COLO829 (cell line): ENCODE data around the gene APOBEC3H.

Experiments
- DNase-seq: peaks from one replicate; pipeline ENCODE4 v3.0.0; 2012; ENCODE audit warnings: low spot score

APOBEC3H gene

GRCh38 chr22:39135092-39135896 is 38.2 kb downstream of the APOBEC3H start:
- no peak for DNase-seq

- DNase-seq, result no peak
Observed at GRCh38 chr22:39136317-39136716, 39.3 kb downstream of the APOBEC3H start.

- DNase-seq, result no peak
Observed at GRCh38 chr22:39138357-39138997, 41.4 kb downstream of the APOBEC3H start.

- DNase-seq, result no peak
Observed at GRCh38 chr22:39139933-39140332, 42.9 kb downstream of the APOBEC3H start.

GRCh38 chr22:39142088-39142680 is 45.1 kb downstream of the APOBEC3H start:
- no peak for DNase-seq

GRCh38 chr22:39144101-39144767 is 47.2 kb downstream of the APOBEC3H start:
- no peak for DNase-seq

GRCh38 chr22:39146256-39147101 is 49.4 kb downstream of the APOBEC3H start:
- DNase-seq, result no peak

- no peak for DNase-seq
Observed at GRCh38 chr22:39147335-39148025, 50.4 kb downstream of the APOBEC3H start.

- no peak for DNase-seq
Observed at GRCh38 chr22:39148026-39148726, 51.1 kb downstream of the APOBEC3H start.

GRCh38 chr22:39148727-39149535 is 51.9 kb downstream of the APOBEC3H start:
- DNase-seq, result no peak

- DNase-seq, result no peak
Observed at GRCh38 chr22:39149915-39150847, 53.1 kb downstream of the APOBEC3H start.

- DNase-seq, result no peak
Observed at GRCh38 chr22:39150848-39151215, 53.8 kb downstream of the APOBEC3H start.

GRCh38 chr22:39151329-39151975 is 54.4 kb downstream of the APOBEC3H start:
- DNase-seq, result no peak

- no peak for DNase-seq
Observed at GRCh38 chr22:39152024-39152510, 55.0 kb downstream of the APOBEC3H start.

GRCh38 chr22:39152511-39153219 is 55.6 kb downstream of the APOBEC3H start, which contains the start of gene CBX7:
Gene CBX7 (minus strand): TSS chr22:39152680. CDS start chr22:39152444, 236 bp downstream.
- DNase-seq, result peak; percentile 96

GRCh38 chr22:39153220-39153717 is 56.2 kb downstream of the APOBEC3H start:
- DNase-seq, result no peak
